Stimulated activated effector memory CD8-positive, alpha-beta T cell treated with anti-CD3 and anti-CD28 coated beads, Interleukin-12 subunit alpha, Interleukin-12 subunit beta, amount 100 ng/mL, for 72 hours (primary cell): Measurements from ENCODE around the gene CTSZ.
"Not testable (repeated sequence)": the region's sequence is repeated elsewhere in the genome, so short reads cannot be mapped to it uniquely, and the experiment has no call there.

Source experiments
- ATAC-seq: fragments of 150-1000 bp; cut with Tn5 transposase; 2 replicates; pipeline ENCODE4 v1.10.0; 2021
- DNase-seq, 2 donors: peaks; one replicate each; pipeline ENCODE4 v3.0.0; 2021 to 2022; ENCODE audit warnings: low spot score in 2 of 2
- H3K27ac Mint-ChIP-seq: one replicate; pipeline ENCODE4 v1.8.0; 2022; ENCODE audit warnings: mild to moderate bottlenecking, mixed read lengths
- H3K36me3 Mint-ChIP-seq: one replicate; pipeline ENCODE4 v1.8.0; 2022; ENCODE audit warnings: mild to moderate bottlenecking, mixed read lengths
- H3K4me1 Mint-ChIP-seq: one replicate; pipeline ENCODE4 v1.8.0; 2022; ENCODE audit warnings: mixed read lengths
- H3K4me3 Mint-ChIP-seq: one replicate; pipeline ENCODE4 v1.8.0; 2022; ENCODE audit warnings: mild to moderate bottlenecking, mixed read lengths
- H3K9me3 Mint-ChIP-seq: one replicate; pipeline ENCODE4 v1.8.0; 2022; ENCODE audit warnings: mixed read lengths

Gene CTSZ

DNA sequence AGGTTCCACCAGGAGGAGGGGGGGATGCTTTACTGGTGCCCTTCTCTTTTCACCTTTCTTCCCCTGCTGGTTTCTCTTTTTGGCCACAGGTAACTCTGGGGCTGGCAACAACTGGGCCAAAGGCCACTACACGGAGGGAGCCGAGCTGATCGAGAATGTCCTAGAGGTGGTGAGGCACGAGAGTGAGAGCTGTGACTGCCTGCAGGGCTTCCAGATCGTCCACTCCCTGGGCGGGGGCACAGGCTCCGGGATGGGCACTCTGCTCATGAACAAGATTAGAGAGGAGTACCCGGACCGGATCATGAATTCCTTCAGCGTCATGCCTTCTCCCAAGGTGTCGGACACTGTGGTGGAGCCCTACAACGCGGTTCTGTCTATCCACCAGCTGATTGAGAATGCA is 16.6 kb upstream of the CTSZ start:
- peaks cover 84% of the 10 kb centered on the region for H3K36me3 Mint-ChIP-seq

DNA sequence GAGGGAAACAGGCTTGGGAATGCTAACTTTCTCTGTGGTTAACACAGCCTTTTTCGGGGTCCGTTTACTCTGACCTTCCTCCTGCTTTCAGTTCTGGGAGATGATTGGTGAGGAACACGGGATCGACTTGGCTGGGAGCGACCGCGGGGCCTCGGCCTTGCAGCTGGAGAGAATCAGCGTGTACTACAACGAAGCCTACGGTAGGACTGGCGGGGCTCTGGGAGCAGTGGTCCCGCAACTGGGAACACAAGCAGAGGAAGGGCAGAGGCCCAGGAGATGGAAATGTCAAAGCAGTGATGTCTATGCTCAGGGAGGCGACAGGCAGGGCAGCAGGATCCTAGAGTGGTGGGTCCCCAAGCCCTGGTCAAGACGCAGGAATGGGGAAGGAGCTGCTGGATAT is 15.7 kb upstream of the CTSZ start:
- H3K9me3 Mint-ChIP-seq, result no peaks in the 10 kb centered on the region
- H3K27ac Mint-ChIP-seq, result peak overlapping the region; percentile 80

More for the DNA sequence above, 16.6 kb upstream of the CTSZ start:
- ATAC-seq, result no peak
- Mint-ChIP-seq H3K9me3 (no peaks in the 10 kb centered on the region), H3K27ac (no peak overlapping the region), H3K4me1 (peaks cover 51% of the 10 kb centered on the region), H3K4me3 (no peak overlapping the region)
- no peak for DNase-seq

DNA sequence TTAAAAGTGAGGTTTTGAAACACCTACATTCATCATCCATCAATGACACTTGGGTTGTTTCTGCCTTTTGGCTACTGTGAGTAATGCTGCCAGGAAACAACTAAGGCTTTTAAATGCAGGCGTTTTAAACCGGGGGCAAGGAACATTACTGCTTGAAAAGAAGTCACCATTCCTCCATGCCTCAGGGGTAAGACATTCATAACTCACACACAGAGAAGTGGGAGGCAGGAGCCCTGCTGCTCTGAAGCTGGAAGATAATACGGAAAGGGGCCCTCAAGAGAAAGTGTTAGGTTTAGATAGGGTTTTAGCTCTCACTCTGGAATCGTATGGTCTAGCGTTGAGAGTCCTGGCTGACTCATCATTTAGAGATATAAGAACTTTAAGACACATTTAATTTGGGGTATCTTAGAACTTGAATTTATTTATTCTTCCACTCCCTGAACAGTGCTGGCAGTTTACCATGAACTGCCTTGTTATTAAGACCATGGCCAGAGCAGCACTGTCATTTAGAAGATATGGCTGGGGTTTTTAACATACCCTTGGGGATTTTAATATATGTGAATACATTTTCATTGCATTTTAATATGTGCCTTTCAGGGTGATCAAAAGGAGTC is 14.0 kb upstream of the CTSZ start:
- H3K4me3 Mint-ChIP-seq, result no peak overlapping the region
- DNase-seq, result no peak
- peaks cover 56% of the 10 kb centered on the region for H3K4me1 Mint-ChIP-seq
- H3K36me3 Mint-ChIP-seq, result peaks cover 58% of the 10 kb centered on the region
- no peaks in the 10 kb centered on the region for H3K9me3 Mint-ChIP-seq
- peak; percentile 51 for ATAC-seq
- H3K27ac Mint-ChIP-seq, result peak overlapping the region; percentile 83

More for the DNA sequence above, 15.7 kb upstream of the CTSZ start:
- Mint-ChIP-seq H3K4me3 (no peak overlapping the region), H3K4me1 (peaks cover 53% of the 10 kb centered on the region), H3K36me3 (peaks cover 75% of the 10 kb centered on the region)
- no peak for DNase-seq
- no peak for ATAC-seq

DNA sequence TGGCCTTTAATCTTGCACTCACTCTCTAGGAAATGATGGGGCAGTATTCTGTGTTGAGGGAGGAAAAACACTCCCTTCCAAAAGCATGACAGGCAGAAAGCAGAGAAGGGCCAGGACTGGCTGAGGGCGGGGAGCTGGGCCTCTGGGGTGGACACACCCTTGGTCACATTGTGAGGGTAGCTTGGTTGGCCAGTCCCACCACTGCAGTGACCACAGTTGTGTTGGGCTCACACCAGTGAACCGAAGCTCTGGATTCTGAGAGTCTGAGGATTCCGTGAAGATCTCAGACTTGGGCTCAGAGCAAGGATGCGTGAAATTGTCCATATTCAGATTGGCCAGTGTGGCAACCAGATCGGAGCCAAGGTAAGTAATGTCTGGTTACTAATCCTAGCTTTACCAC is 12.2 kb upstream of the CTSZ start, which contains the start of gene TUBB1:
TSS of gene TUBB1 (plus strand) at position 213 of the 400 bp plus-strand sequence. CDS start at position 307, 94 bp downstream.
- Mint-ChIP-seq H3K27ac (peak within 1 kb of the TSS; percentile 75), H3K9me3 (no peaks in the 10 kb centered on the region)

DNA sequence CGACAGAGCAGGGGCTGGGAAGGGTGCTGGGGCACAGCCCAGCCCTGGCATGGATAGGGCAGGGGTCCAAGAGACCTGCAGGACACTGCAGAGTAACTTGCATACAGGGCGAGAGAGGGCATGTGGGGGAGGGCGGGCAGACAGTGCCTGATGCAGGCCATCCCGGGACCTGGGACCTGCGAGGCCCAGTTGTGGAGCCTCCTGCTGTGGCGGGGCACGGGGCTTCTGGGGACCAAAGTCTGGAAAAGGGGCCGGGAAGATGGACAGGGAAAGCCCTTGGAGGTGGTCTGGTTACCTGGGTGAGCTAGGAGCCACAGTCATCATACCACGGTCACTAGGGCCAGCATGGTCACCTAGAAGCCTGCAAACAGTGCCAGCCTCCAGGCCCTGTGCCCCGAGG is 11.8 kb upstream of the CTSZ start:
- no peaks in the 10 kb centered on the region for H3K9me3 Mint-ChIP-seq
- peaks cover 36% of the 10 kb centered on the region for H3K36me3 Mint-ChIP-seq
- H3K4me1 Mint-ChIP-seq, result peaks cover 57% of the 10 kb centered on the region
- no peak for DNase-seq
- no peak overlapping the region for H3K4me3 Mint-ChIP-seq
- ATAC-seq, result no peak
- peak overlapping the region; percentile 75 for H3K27ac Mint-ChIP-seq

More for the DNA sequence above, 12.2 kb upstream of the CTSZ start, which contains the start of gene TUBB1:
- H3K4me3 Mint-ChIP-seq, result no peak within 1 kb of the TSS
- peaks cover 40% of the 10 kb centered on the region for H3K36me3 Mint-ChIP-seq
- H3K4me1 Mint-ChIP-seq, result peaks cover 54% of the 10 kb centered on the region
- DNase-seq (no peak), ATAC-seq (no peak)

DNA sequence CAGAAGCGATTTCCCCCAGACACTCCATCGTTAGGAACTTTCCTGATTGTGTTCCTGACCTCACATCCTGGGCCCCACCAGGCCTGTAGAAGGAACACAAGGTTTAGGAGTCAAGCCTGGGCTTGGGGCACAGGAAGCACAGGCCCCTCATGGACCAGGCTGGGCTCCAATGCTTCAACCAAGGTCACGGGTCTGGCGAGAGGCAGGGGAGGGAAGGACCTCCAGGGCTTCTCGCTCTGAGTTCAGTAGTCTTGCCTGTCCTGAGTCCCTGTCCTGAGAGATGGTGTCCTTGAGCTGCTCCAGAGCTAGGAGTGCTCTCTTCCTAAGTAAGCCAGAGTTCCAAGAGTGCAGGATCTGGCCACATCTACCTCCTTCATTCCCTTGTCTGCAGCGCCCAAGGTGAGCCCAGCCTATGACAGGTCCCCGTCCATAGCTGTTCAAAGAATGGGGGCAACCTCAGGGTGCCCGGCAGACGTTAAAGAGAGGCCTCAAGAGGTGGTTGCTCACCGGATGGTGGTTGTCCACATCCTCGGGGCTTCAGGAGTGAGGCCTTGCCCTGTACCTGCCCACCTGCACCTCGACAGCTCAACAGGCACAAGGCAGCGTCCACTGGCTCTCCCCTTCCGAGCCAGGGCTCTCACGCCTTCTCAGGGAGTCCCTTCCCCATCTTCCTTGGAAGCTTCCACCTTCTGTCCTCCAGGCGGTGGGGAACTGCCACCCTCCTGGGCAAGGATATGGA is 10.6 kb upstream of the CTSZ start:
- no peak for ATAC-seq
- no peak overlapping the region for H3K4me3 Mint-ChIP-seq

DNA sequence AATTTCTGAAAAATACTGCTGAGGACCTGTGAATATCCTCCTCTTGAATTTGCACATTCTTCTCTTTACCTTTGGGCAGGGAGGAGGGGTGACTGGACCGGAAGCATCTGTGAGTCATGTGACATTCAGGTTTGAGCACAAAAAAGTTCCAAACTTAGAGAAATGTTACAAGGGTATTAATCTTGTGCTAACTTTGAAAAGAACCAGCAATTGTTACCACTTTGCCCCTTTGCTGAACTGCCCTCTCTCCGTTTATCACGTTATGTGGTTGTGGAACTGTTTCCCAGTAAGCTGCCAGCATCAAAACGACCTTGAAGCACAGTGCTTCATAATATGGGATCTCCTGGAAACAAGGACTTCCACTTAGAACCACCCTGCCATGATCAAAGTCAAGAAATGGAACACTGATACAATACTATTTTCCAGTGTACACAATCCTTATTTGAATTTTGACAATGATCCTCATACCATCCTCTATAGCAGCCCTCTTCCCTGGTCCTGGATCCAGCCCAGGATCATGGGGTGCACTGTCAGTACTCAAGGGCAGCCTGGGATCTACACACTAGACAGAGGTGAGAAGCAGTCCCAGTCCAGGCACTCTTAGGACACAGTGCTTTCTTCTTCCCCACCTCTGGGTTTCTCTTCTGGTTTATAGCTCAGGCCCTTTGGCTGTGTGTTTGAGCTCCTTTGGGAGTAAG is 9.9 kb upstream of the CTSZ start:
- ATAC-seq, result no peak
- no peaks in the 10 kb centered on the region for H3K9me3 Mint-ChIP-seq
- DNase-seq, result no peak
- H3K36me3 Mint-ChIP-seq, result peaks cover 17% of the 10 kb centered on the region
- peaks cover 67% of the 10 kb centered on the region for H3K4me1 Mint-ChIP-seq
- H3K4me3 Mint-ChIP-seq, result no peak overlapping the region
- peak overlapping the region; percentile 54 for H3K27ac Mint-ChIP-seq

More for the DNA sequence above, 10.6 kb upstream of the CTSZ start:
- Mint-ChIP-seq H3K9me3 (no peaks in the 10 kb centered on the region), H3K4me1 (peaks cover 62% of the 10 kb centered on the region), H3K27ac (peak overlapping the region; percentile 75), H3K36me3 (peaks cover 24% of the 10 kb centered on the region)
- DNase-seq, result no peak

DNA sequence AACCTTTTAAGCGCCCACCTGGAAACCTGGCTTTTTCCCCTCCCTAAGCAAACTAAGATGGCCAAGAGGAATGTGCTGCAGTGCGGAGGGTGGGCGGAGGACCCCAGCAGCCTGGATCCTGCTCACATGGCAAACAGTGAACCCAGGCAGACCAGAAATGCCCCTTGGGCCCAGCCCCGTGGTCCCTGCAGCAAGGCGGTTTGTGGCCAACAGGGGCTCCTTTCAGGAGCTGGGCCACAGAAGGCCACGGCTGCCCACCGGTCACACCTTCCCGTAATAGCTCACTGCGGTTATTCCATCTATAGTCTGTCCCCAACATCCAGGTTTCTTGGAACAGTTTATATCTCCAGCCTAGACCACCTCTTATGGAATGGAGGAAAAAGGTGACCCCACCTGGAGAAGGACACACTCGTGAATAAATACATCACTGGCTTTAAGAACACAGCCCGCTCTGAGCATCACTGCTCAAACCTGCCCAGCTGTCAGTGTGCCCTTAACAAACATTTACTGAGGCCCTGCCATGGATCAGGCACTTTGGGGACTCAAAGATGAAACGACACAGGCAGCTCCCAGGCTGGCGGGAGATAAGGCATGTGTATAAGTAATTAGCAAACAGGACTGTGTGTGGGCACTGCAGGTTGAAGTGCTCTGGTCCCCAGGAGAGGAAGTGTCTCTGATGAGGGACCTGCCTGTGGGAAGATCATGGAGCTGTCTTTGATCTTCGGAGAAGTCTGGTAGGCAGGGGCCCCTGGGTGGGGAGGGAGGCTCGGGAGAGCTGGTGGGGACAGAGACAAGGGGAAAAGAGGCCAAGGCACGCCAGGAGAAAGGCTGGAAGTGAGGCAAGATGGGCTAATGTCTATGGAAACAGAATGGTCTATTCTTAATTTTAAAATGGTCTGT is 9.0 kb upstream of the CTSZ start:
- no peak for DNase-seq
- peaks cover 13% of the 10 kb centered on the region for H3K36me3 Mint-ChIP-seq
- peak overlapping the region; percentile 88 for H3K27ac Mint-ChIP-seq
- ATAC-seq, result no peak
- no peak overlapping the region for H3K4me3 Mint-ChIP-seq
- H3K4me1 Mint-ChIP-seq, result peaks cover 74% of the 10 kb centered on the region
- no peaks in the 10 kb centered on the region for H3K9me3 Mint-ChIP-seq

DNA sequence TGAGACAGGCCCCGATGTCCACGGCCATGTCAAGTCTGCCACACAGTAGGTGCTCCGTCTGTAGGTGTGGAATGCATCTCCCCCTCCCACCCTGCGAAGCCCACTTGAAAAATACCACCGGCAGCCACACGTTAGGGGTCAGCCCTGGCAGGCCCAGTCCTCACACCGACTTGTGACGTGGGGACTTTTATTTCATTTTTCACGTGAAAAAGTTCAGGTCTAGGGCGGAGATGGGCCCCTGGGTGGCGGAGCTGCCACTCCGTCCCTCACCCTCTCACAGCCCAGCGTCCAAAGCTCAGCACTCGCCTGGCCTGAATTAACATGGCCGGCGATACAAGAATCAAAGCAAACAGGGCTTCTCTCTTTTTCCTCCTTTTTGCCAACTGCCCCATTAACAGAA is 8.4 kb upstream of the CTSZ start:
- Mint-ChIP-seq H3K9me3 (no peaks in the 10 kb centered on the region), H3K4me3 (no peak overlapping the region), H3K27ac (peak overlapping the region; percentile 88), H3K36me3 (peaks cover 7% of the 10 kb centered on the region), H3K4me1 (peaks cover 71% of the 10 kb centered on the region)
- no peak for DNase-seq
- no peak for ATAC-seq

DNA sequence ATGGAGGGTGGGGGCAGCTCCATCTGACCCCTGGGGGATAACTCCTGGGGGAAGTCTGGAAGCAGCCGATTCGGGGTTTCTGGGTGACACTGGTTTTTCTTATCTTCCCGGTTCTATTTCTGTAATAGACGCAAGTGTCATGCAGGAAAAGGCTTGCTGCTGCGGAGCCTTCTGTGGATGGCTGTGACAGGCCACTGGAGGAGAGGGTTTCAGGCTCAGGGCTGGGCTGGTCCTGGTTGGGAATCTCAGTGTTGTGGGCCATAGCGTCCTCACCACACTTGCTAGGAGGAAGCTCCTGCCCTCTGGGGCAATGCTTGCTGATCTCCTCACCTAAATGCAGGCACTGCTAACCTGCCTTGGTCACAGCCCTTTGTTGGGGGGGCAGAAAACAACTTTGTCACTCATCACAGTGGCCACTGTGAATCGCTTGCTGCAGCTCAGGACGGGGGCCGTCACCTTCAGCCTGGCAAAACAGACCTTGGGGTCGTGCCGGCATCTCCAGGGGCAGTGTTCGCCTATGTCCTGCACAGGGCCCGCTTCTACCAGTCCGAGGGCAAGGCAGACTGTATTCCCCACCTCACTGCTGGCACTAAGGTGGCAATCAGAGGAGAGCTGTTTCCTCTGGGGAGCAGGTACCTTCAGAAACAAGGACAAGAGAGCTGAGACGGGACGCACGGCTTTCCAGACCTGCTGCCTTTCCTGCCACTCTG is 7.8 kb upstream of the CTSZ start:
- H3K27ac Mint-ChIP-seq, result peak overlapping the region; percentile 83
- no peaks in the 10 kb centered on the region for H3K9me3 Mint-ChIP-seq
- peaks cover 71% of the 10 kb centered on the region for H3K4me1 Mint-ChIP-seq
- H3K36me3 Mint-ChIP-seq, result peaks cover 6% of the 10 kb centered on the region
- DNase-seq, result no peak
- peak overlapping the region; percentile 33 for H3K4me3 Mint-ChIP-seq
- ATAC-seq, result no peak

DNA sequence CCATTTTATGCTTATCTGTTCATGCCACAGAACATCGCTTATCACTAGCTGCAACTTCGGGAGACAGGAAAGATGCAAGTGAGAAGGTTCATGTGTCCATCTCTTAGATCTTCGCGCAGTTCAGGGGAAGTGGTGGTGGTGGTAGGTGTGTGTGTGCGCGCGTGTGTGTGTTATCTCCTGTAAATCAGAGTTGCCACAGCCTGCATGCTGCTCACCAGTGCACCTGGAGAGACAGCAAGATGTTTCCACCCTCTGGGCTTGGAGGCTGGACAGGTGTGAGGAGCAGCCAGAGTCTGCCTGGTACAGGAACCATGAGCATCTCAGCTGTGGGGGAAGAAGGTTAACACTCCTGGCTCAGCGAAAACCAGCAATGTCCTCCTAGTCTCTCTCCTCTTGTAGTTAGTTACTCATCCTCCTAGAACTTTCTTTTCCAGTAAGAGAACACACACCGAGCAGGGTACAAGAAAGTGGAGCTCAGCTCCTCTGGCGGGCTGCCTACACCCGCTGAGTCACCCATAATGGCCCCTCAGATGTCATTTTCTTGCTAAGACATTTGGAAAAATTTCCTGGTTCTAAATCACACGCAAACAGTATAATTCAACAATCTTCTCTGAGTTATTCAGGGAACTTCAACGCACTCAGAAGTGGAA is 7.0 kb upstream of the CTSZ start:
- ATAC-seq (peak; percentile 82), DNase-seq (no peak)
- H3K4me1 Mint-ChIP-seq, result peaks cover 69% of the 10 kb centered on the region
- peak overlapping the region; percentile 83 for H3K27ac Mint-ChIP-seq
- H3K36me3 Mint-ChIP-seq, result peaks cover 3% of the 10 kb centered on the region
- peak overlapping the region; percentile 33 for H3K4me3 Mint-ChIP-seq
- no peaks in the 10 kb centered on the region for H3K9me3 Mint-ChIP-seq

DNA sequence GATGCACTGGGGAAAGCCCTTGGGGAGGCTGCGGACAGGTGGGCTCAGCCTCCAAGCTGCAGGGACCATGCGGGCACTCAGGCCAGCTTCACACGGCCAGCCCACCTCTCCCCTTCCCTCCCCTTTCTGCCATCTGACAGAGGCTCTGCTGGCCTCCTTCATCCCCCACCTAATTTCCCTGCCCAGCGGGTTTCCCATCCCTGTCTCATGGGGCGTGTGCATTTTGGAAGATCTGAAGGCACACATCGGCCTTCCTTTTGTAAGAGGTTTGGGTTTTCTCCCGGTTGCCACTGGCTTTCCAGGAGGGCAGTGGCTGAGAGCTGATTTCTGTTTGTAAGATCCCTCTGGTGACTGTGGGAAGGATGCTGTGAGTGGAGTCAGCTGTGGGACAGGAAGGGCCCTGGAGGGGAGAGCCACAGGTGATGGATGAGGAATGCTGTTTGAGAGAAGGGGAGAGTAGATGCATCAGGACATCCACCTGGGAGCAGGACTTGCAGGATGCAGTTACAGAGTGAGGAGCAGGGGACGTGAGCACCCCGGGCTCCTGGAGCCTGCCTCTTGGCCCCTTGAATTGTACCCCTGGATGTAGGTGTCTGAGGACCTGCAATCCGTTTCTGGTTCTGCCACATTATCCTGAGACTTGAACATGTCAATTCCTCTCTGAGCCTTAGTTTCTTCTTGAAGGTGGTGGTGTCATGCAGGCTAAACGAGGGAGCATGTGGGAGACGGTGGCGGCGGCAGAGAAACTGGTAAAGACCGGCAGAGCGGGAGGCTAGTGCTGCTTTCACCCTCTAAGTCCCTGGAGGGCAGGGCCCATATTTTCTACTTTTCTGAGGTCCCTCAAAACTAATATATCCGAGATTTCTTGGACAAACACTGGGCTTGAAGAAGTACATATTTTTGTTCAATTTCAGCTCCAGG is 6.2 kb upstream of the CTSZ start:
- Mint-ChIP-seq H3K4me1 (peaks cover 61% of the 10 kb centered on the region), H3K4me3 (peak overlapping the region; percentile 33), H3K36me3 (no peaks in the 10 kb centered on the region), H3K27ac (peak overlapping the region; percentile 83), H3K9me3 (no peaks in the 10 kb centered on the region)
- DNase-seq (no peak), ATAC-seq (no peak)

DNA sequence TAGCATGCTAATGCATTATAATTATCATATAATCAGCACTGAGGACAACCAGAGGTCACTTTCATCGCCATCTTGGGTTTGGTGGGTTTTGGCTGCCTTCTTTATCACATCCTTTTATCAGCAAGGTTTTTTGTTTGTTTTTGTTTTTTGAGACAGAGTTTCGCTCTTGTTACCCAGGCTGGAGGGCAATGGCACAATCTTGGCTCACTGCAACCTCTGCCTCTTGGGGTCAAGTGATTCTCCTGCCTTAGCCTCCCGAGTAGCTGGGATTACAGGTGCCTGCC is 4.8 kb upstream of the CTSZ start:
- not testable (repeated sequence) for H3K9me3 Mint-ChIP-seq, DNase-seq, H3K27ac Mint-ChIP-seq, H3K4me3 Mint-ChIP-seq, ATAC-seq, H3K36me3 Mint-ChIP-seq
- peaks cover 54% of the 10 kb centered on the region for H3K4me1 Mint-ChIP-seq
